ENCODE results near the gene PPEF1. TPM values are rescaled to one million over a fixed set of nuclear protein-coding genes. Genes with fewer than 3 reads are reported as not detected.
"Not testable (repeated sequence)": the region's sequence is repeated elsewhere in the genome, so short reads cannot be mapped to it uniquely, and the experiment has no call there.

PPEF1 gene
- total and polyA plus RNA-seq, 12 donors: 0.29 to 3.6 (median 0.48) TPM; not detected in 4

DNA sequence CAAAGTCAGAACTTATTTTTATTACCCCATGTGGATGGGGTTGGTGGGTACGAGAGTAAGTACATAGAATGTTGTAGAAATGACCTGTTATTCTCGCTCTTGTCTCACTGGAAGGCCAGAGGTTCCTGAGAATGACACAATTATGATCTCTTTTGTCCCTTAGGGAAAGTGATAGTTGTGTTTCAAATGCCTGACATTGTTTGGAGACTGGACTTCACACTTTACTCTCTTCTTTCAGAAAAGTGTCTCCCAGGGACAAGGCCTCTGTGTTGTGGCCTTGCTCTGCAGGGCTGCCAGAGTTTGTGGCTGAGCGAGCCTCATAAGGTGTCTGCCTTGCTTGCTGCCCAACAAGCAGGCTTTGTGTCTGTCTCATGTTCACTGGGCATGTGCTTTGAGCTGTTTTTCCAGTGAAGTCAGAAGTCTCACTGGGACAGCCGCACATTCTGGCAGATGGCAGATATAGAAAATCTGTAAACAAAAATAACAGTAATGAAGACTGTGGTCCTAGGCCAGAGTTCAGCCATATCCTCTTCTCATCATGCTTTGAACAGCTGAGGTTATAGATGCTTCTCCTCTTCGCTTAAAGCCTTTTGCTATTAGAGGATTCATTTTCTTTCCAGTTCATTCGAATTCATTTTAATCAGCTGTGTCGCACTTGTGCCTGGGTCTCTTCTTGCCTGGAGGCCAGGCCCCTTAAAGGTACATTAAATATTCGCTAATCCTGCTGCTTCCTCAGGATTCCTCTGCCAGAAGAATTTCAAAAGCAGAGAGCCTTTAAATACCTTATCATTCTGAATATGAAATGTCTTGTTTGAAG, 14.4 kb downstream of the PPEF1 start:
- Histone ChIP-seq H3K4me3 (no peak overlapping the region), H3K36me3 (replicated peaks in 1 of 2) (no peaks in the 10 kb centered on the region), H3K27me3 (peaks cover 9% of the 10 kb centered on the region), H3K9me3 (replicated peaks in 1 of 3) (no peaks in the 10 kb centered on the region), H3K27ac (no peak overlapping the region), H3K4me1 (replicated peaks in 1 of 2) (no peaks in the 10 kb centered on the region)
- WGBS, 4 donors: 72 to 90% (median 82%) methylated on average over 8 of the region's 8 CpGs
- TF ChIP-seq POLR2A (IDR thresholded peaks at IDR 0.05) (no peak), CTCF (IDR thresholded peaks at IDR 0.05) (no peak)
- intact Hi-C loops (cut with DNase I): no loop called here
- DNase-seq: no peak

DNA sequence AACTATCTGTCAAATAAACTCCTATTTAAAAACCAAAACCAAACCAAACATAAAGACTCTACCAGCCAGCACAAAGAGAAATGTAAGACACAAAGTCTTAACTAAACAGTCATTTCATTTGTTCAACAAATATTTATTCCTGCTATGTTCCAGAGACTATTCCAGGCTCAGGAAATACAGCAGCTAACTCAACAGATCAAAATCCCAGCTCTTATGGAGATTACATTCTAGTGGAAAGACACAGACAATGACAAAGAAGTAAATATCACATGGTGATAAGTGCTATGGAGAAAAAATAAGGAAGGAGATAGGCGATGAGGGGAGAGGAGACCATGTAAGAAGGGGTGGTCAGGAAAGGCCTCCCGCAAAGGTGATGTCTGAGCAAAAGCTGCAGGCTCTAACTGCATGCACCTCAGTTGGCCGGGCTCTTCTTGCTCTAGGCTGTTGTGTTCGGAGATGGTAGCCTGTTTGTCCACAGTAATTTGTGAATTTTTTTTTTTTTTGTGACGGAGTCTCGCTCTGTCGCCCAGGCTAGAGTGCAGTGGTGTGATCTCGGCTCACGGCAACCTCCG, 15.1 kb downstream of the PPEF1 start:
- no peak for TF ChIP-seq POLR2A (IDR thresholded peaks at IDR 0.05)
- TF ChIP-seq CTCF (IDR thresholded peaks at IDR 0.05): no peak
- Histone ChIP-seq H3K9me3 (replicated peaks in 1 of 3) (no peaks in the 10 kb centered on the region), H3K4me1 (replicated peaks in 1 of 2) (no peaks in the 10 kb centered on the region), H3K27me3 (peaks cover 6% of the 10 kb centered on the region), H3K27ac (no peak overlapping the region), H3K36me3 (replicated peaks in 1 of 2) (no peaks in the 10 kb centered on the region), H3K4me3 (no peak overlapping the region)
- WGBS, 4 donors: 91 to 99% (median 94%) methylated on average over 10 of the region's 10 CpGs
- DNase-seq: no peak
- intact Hi-C loops (cut with DNase I): no loop called here

GRCh38 chrX:18725310-18725943, 18.0 kb downstream of the PPEF1 start:
- Histone ChIP-seq H3K27ac (no peak overlapping the region), H3K36me3 (replicated peaks in 1 of 2) (no peaks in the 10 kb centered on the region), H3K4me1 (replicated peaks in 1 of 2) (no peaks in the 10 kb centered on the region), H3K4me3 (no peak overlapping the region), H3K9me3 (replicated peaks in 1 of 3) (no peaks in the 10 kb centered on the region), H3K27me3 (peaks cover 9% of the 10 kb centered on the region)
- TF ChIP-seq POLR2A (IDR thresholded peaks at IDR 0.05) (no peak), CTCF (IDR thresholded peaks at IDR 0.05) (no peak)
- peak in 1 of 7 donors; percentile 48 for DNase-seq
- intact Hi-C loops (cut with DNase I): no loop called here
- WGBS, 4 donors: 55 to 70% (median 67%) methylated on average over 7 to 8 of the region's 8 CpGs

DNA sequence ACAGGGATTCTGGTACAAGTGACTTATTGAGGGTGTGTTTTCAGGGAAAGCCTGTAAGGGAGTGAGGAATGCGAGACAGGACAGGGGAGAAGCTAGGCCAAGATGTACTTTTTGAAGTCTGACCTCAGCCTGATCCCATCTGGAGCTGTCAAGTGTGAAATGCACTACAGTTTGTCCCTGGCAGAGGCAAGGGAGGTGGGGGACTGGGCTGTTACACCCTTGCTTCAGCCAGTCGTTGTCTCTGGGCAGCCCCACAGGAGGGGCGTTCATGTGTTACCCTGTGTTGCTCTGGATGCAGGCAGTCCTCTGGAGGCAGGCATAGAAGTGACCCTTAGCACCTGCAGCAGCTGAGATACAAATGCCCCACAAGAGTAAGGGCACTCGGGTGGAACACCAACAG, 25.8 kb downstream of the PPEF1 start:
- no peak overlapping the region for H3K27ac ChIP-seq
- WGBS, 4 donors: 51 to 96% (median 67%) methylated on average over 2 to 4 of the region's 4 CpGs

GRCh38 chrX:18739609-18740008, 32.2 kb downstream of the PPEF1 start:
- H3K9me3 ChIP-seq (replicated peaks in 1 of 3); H3K4me1 ChIP-seq (replicated peaks in 1 of 2); H3K27ac ChIP-seq; H3K4me3 ChIP-seq; intact Hi-C loops (cut with DNase I); H3K27me3 ChIP-seq; H3K36me3 ChIP-seq (replicated peaks in 1 of 2); DNase-seq: not testable (repeated sequence)
- 86 to 87% methylated on average over 6 of the region's 6 CpGs; no CpG with 5 or more reads in 2 of the 4 donors for WGBS, 4 donors

More for the DNA sequence above, 25.8 kb downstream of the PPEF1 start:
- no peaks in the 10 kb centered on the region for H3K4me1 ChIP-seq (replicated peaks in 1 of 2)
- H3K9me3 ChIP-seq (replicated peaks in 1 of 3): no peaks in the 10 kb centered on the region
- intact Hi-C loops (cut with DNase I): no loop called here
- no peaks in the 10 kb centered on the region for H3K36me3 ChIP-seq (replicated peaks in 1 of 2)
- H3K27me3 ChIP-seq: peaks cover 6% of the 10 kb centered on the region
- no peak overlapping the region for H3K4me3 ChIP-seq
- TF ChIP-seq CTCF (IDR thresholded peaks at IDR 0.05) (no peak), POLR2A (IDR thresholded peaks at IDR 0.05) (no peak)
- DNase-seq: no peak
